Fibroblast of villous mesenchyme (primary cell): Measurements from ENCODE around the gene REXO1. TPM values are rescaled to one million over a fixed set of nuclear protein-coding genes. Genes with fewer than 3 reads are reported as not detected.

ENCODE experiments used
- DNase-seq: peaks from one replicate; pipeline ENCODE4 v3.0.0-alpha.2; 2010; ENCODE audit warnings: low read depth
- H3K4me3 ChIP-seq: 2 replicates; pipeline ENCODE4 v1.5.1; 2011; ENCODE audit warnings: low read depth, mild to moderate bottlenecking, low read length
- CTCF ChIP-seq: IDR thresholded peaks from 2 replicates; pipeline ENCODE4 v1.5.1; 2012; ENCODE audit warnings: low read depth, mild to moderate bottlenecking, low read length; ENCODE audit not compliant: insufficient read depth
- total RNA-seq: library from RNA; depleted of rRNA; stranded (reverse); fragments of >200 nt; gene quantifications from 2 replicates; pipeline ENCODE4 v1.2.3, GENCODE V29; 2012

REXO1 gene
- total RNA-seq, 1 donor, result 11.2 TPM

- no peak overlapping the region for H3K4me3 ChIP-seq
- DNase-seq, result peak; percentile 26
- TF ChIP-seq CTCF, result no peak
Observed at GRCh38 chr19:1780272-1780958, 67.9 kb downstream of the REXO1 start.

DNA sequence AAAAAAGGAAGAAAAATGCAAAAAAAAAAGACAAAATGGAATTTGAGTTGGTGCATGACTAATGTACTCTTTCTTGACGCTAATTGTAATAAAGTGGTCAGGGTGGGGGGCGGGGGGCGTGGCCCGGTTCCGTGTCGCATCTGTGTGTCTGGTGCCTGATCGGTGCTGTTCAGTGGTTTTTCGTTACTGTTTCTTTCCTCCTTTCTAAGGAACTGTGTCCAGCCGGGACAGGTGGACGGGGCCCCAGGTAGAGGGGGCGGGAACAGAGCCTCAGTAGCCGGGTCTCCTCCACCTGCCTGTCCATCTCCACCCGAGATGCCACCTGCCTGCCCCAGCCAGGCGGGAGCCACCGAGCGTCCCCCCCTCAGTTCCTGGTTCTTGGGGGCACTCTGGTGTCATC lies 68.7 kb downstream of the REXO1 start:
- DNase-seq, result no peak
- no peak for TF ChIP-seq CTCF
- no peak overlapping the region for H3K4me3 ChIP-seq

DNA sequence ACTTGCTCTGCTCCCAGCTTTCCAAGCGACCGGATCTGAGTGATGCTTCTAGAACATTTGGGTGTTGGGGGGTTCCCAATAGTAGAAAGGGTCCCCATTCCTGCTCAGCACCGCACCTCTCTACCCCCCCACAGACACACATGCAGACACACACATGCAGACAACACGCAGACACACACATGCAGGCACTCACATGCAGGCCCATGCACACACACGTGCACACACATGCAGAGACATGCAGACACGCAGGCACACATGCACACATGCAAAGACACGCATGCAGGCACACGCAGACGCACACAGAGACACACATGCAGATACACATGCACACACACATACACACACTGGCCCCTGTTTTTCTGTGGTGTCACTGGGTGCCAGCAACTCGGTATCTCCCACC lies 71.1 kb downstream of the REXO1 start:
- no peak for TF ChIP-seq CTCF
- no peak overlapping the region for H3K4me3 ChIP-seq
- no peak for DNase-seq

- no peak for DNase-seq
- H3K4me3 ChIP-seq, result no peak overlapping the region
- TF ChIP-seq CTCF, result no peak
Observed at GRCh38 chr19:1776606-1777147, 71.6 kb downstream of the REXO1 start.

DNA sequence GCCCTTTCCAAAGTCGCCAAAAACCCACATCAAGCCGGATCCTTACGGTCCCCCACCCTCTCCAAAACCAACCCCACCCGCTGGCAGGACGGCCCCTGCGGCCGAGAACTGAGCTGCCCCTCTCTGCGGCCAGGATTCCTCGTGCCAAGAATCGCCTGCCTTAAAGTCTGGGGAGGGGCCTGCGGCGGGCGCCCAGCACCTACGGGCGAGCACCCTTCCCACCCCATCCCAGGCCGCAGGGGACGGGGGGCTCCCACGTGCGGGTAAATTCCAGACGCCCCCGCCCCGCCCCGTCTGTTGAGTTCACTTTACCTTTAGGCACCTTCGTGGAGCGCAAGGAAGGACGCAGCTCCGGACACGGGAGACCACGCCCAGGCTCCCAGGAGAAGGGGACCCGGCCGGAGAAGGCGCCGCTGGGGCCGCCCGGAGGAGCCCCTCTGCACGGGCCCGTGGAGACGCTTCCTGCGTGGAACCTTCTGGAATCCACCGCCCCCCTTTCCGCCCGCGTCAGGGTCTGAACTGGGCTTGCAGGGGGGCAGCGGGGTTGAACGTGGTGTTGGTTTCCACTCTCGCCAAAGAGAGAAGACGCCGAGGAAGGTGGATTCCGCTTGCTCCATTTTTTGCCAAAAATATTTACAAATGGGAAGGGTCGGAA lies 72.2 kb downstream of the REXO1 start:
- TF ChIP-seq CTCF, result no peak
- DNase-seq, result no peak

DNA sequence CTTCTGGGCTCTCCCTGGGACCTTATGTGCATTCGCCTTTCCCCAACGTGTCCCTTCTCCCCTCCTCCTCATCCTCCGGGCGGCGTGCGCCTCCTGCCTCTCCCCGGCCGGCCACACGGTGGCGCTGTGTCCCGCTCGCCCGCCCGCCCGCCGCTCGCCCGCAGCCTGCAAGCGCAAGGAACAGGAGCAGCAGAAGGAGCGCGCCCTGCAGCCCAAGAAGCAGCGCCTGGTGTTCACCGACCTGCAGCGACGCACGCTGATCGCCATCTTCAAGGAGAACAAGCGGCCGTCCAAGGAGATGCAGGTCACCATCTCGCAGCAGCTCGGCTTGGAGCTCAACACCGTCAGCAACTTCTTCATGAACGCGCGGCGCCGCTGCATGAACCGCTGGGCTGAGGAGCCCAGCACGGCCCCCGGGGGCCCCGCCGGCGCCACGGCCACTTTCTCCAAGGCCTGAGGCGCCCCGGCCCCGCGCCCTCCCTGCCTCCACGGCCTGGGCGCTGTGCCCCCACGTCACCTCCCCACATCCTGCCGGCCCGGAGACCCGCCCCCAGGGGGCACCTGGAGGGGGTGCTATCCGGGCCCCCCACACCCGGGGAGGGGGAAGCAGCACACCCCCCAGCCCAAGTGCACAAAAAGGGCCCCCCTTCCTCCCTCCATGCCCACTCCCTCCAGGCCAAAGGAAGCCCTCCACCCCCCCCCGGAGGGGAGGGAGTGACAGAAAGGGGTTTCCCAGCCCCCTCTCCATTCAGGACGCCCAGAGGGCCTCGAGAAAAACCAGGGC lies 73.1 kb downstream of the REXO1 start:
- H3K4me3 ChIP-seq, result no peak overlapping the region
- peak; percentile 54 for TF ChIP-seq CTCF
- peak; percentile 40 for DNase-seq

More for the DNA sequence above, 72.2 kb downstream of the REXO1 start:
- H3K4me3 ChIP-seq, result no peak overlapping the region
